ENCODE results near the gene ARSD. TPM values are rescaled to one million over a fixed set of nuclear protein-coding genes. Genes with fewer than 3 reads are reported as not detected.
"Not testable (repeated sequence)": the region's sequence is repeated elsewhere in the genome, so short reads cannot be mapped to it uniquely, and the experiment has no call there.

ARSD gene
- total RNA-seq, 4 donors from 2014 or later, result 8.9 to 17.3 (median 15.7) TPM

GRCh38 chrX:2967584-2967983 is 38.4 kb upstream of the ARSD start:
- H3K4me3 ChIP-seq (ENCODE audit: low read depth, poor library complexity, severe bottlenecking), result no peak overlapping the region
- no peak for DNase-seq (ENCODE audit: low spot score in 2 of 2)
- no peak for TF ChIP-seq POLR2A (IDR thresholded peaks at IDR 0.05)
- TF ChIP-seq, protein P1, sequence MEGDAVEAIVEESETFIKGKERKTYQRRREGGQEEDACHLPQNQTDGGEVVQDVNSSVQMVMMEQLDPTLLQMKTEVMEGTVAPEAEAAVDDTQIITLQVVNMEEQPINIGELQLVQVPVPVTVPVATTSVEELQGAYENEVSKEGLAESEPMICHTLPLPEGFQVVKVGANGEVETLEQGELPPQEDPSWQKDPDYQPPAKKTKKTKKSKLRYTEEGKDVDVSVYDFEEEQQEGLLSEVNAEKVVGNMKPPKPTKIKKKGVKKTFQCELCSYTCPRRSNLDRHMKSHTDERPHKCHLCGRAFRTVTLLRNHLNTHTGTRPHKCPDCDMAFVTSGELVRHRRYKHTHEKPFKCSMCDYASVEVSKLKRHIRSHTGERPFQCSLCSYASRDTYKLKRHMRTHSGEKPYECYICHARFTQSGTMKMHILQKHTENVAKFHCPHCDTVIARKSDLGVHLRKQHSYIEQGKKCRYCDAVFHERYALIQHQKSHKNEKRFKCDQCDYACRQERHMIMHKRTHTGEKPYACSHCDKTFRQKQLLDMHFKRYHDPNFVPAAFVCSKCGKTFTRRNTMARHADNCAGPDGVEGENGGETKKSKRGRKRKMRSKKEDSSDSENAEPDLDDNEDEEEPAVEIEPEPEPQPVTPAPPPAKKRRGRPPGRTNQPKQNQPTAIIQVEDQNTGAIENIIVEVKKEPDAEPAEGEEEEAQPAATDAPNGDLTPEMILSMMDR (IDR thresholded peaks at IDR 0.05), result no peak
- intact Hi-C loops (cut with DNase I; ENCODE audit: low total_unique reads), result no loop called here
- 40 to 70% methylated on average over 14 of the region's 14 CpGs for WGBS, 2 donors

DNA sequence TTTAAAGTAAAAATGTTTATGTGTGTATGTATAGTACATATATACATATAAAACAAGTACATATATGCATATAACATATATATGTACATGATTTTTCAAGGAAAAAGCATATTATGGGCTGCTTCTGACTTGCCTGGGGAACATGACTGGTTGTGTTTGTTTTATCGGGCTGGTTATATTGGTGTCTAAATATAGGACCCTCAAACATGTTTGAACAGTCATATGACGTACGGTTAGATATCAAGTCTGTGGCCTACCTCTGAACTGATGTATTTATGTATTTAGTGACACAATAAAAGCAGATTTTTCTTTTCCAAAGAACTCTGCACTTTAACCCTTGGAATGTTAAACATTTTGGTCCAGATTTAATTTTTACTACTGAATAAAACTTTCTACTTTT is 37.9 kb upstream of the ARSD start:
- TF ChIP-seq, protein P1 (IDR thresholded peaks at IDR 0.05), result no peak
- TF ChIP-seq POLR2A (IDR thresholded peaks at IDR 0.05), result no peak
- DNase-seq (ENCODE audit: low spot score in 2 of 2), result no peak
- 58 to 69% methylated on average over 3 of the region's 3 CpGs for WGBS, 2 donors
- no peak overlapping the region for H3K4me3 ChIP-seq (ENCODE audit: low read depth, poor library complexity, severe bottlenecking)
- intact Hi-C loops (cut with DNase I; ENCODE audit: low total_unique reads), result no loop called here

DNA sequence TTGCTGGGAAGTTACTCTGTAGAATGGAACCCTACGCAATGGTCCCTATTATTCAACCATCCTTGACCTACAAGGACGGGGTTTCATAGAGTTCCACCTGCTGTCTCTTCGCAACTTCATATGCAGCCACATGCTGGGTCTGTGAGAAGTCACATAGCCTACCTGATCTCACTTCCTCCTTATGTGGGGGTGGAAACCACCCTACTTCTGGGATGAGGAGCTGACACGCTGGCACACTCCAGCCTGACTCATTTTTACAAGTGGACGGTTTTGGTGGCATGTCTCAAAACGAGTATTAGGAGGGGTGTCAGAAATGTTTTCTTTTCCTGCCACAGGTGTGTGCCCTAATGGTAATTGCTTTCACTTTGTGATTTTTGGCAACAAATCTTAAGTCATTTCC is 36.8 kb upstream of the ARSD start:
- TF ChIP-seq, protein P1 (IDR thresholded peaks at IDR 0.05), result no peak
- no peak for TF ChIP-seq POLR2A (IDR thresholded peaks at IDR 0.05)

DNA sequence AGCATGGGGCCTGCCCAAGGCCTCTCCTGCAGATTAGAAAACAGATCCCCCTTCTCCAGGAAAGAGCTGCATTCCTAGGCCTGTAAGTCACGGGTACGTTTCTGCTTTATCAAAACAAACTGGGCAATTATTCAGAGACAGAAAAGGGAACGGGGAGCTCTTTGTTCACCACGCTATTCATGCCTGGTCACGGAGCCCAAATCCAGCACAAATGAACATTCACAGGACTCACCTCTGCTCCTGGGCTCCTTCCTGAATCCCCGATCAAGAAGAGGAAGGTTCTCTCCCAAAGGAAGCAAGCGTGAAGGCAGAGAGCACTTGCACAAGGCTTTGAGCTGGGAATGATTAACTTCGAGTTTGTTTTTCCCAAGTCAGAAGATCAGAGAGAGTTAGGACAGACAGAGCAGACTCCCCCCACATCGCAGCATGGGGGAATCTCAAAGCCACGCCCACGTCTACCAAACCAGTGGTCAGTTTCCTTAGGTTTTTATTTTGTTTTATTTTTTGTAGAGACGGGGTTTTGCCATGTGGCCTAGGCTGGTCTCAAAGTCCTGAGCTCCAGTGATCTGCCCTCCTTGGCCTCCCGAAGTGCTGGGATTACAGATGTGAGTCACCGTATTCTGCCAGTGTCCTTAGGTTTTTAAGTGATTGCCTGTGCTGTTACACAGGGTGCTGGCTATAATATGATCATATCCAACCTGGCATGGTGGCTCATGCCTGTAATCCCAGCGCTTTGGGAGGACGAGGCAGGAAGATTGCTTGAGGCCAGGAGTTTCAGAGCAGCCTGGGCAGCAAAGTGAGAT is 35.1 kb upstream of the ARSD start:
- WGBS, 2 donors, result 70 to 72% methylated on average over 16 of the region's 16 CpGs
- H3K4me3 ChIP-seq (ENCODE audit: low read depth, poor library complexity, severe bottlenecking); intact Hi-C loops (cut with DNase I; ENCODE audit: low total_unique reads); DNase-seq (ENCODE audit: low spot score in 2 of 2): not testable (repeated sequence)

More for the DNA sequence above, 36.8 kb upstream of the ARSD start:
- no peak for DNase-seq (ENCODE audit: low spot score in 2 of 2)
- intact Hi-C loops (cut with DNase I; ENCODE audit: low total_unique reads), result no loop called here
- no peak overlapping the region for H3K4me3 ChIP-seq (ENCODE audit: low read depth, poor library complexity, severe bottlenecking)
- 69 to 81% methylated on average over 6 of the region's 6 CpGs for WGBS, 2 donors

DNA sequence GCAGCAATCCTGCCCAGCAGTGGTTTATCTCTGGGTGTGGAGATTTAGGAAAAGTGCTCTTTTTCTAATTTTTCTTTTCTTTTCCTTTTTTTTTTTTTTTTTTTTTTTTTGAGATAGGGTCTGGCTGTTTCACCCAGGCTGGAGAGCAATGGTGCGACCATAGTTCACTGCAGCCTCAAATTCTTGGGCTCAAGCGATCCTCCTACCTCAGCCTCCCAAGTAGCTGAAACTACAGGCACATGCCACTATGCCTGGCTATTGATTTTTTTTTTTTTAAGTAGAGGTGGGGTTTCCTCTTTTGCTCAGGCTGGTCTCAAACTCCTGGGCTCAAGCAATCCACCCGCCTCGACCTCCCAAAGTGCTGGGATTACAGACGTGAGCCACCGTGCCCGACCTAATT is 34.3 kb upstream of the ARSD start:
- DNase-seq (ENCODE audit: low spot score in 2 of 2); intact Hi-C loops (cut with DNase I; ENCODE audit: low total_unique reads); H3K4me3 ChIP-seq (ENCODE audit: low read depth, poor library complexity, severe bottlenecking): not testable (repeated sequence)
- WGBS, 2 donors, result 87 to 97% methylated on average over 7 of the region's 7 CpGs

GRCh38 chrX:2962381-2962780 is 33.2 kb upstream of the ARSD start:
- no peak overlapping the region for H3K4me3 ChIP-seq (ENCODE audit: low read depth, poor library complexity, severe bottlenecking)
- intact Hi-C loops (cut with DNase I; ENCODE audit: low total_unique reads), result no loop called here
- 77 to 82% methylated on average over 10 to 11 of the region's 11 CpGs for WGBS, 2 donors
- no peak for TF ChIP-seq POLR2A (IDR thresholded peaks at IDR 0.05)
- TF ChIP-seq, protein P1 (IDR thresholded peaks at IDR 0.05), result no peak
- no peak for DNase-seq (ENCODE audit: low spot score in 2 of 2)

Measured in lower leg skin (tissue), 4 donors.